Spleen (tissue), 7 donors: Measurements from ENCODE around the gene IL17RB.

Source experiments
- POLR2A ChIP-seq, 3 donors: fragments of 450-650 bp; IDR thresholded peaks; one replicate each; pipeline ENCODE4 v1.5.1; 2017; ENCODE audit warnings: antibody characterized with exemption in 3 of 3, mild to moderate bottlenecking in 1 of 3
- TF ChIP-seq, protein P1 (sequence below), 11 experiments: fragments of 200-600 bp in 7 of 11; fragments of 450-650 bp in 4 of 11; sonication (generic) in 4 of 11; IDR thresholded peaks in 8 of 11; conservative IDR thresholded peaks in 3 of 11; 1 replicate in 7 of 11; 2 replicates in 4 of 11; pipeline versions ENCODE4 v1.4.0 to v1.8.0; 2016 to 2021; ENCODE audit warnings: antibody characterized with exemption in 11 of 11, inconsistent platforms in 4 of 11, mild to moderate bottlenecking in 1 of 11
- donor health status: DM: no; HTN: no; CAD: no; lungs with moderate emphysema.
- donor health status: DM: no; HTN: no; CAD: no.
- donor health status: DM: no; HTN: no; CAD: no.

DNA sequence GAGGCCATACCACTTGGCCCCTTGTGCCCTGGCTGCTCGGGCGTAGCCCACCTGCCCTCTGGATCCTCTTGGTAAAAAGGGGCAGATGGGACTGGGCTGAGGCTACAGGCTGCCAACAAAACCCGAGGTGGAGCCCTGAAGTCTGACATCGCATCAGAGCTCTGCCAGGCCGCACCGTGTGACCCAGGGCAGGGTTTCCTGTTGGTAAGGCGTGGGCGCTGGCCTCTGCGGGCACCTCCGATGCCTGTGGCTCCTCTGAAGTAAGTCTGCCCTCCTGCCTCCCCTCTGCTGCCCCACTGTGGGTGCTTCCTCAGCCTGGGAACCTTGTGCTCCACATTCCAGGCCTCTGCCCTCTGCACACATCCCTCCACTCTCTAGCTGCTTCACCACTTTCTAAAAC is 9.0 kb upstream of the IL17RB start:
- no peak for TF ChIP-seq POLR2A (IDR thresholded peaks at IDR 0.05)
- TF ChIP-seq, protein P1, sequence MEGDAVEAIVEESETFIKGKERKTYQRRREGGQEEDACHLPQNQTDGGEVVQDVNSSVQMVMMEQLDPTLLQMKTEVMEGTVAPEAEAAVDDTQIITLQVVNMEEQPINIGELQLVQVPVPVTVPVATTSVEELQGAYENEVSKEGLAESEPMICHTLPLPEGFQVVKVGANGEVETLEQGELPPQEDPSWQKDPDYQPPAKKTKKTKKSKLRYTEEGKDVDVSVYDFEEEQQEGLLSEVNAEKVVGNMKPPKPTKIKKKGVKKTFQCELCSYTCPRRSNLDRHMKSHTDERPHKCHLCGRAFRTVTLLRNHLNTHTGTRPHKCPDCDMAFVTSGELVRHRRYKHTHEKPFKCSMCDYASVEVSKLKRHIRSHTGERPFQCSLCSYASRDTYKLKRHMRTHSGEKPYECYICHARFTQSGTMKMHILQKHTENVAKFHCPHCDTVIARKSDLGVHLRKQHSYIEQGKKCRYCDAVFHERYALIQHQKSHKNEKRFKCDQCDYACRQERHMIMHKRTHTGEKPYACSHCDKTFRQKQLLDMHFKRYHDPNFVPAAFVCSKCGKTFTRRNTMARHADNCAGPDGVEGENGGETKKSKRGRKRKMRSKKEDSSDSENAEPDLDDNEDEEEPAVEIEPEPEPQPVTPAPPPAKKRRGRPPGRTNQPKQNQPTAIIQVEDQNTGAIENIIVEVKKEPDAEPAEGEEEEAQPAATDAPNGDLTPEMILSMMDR (IDR thresholded peaks at IDR 0.05 in 8 of 11, conservative IDR thresholded peaks at IDR 0.05 in 3 of 11), result no peak
